Inflammatory macrophage treated with lipopolysaccharide for 1 hour (primary cell): Measurements from ENCODE around the gene DNAH6.
A peak's percentile ranks its signal among the peaks of the same experiment; 100 is the strongest.
"Not testable (repeated sequence)": the region's sequence is repeated elsewhere in the genome, so short reads cannot be mapped to it uniquely, and the experiment has no call there.

Source experiments
- DNase-seq, 2 donors: peaks; one replicate each; pipeline ENCODE4 v3.0.0-alpha.2; 2020 to 2022

Gene DNAH6

GRCh38 chr2:84516234-84516986, at the start of gene DNAH6:
DNAH6 (plus strand) TSS chr2:84516498; CDS start chr2:84517827, 1,329 bp downstream.
- DNase-seq = peak; percentile 82 to 88

- no peak for DNase-seq
These were observed 48.9 kb upstream of the DNAH6 start for GRCh38 chr2:84467389-84467788.

GRCh38 chr2:84472423-84472822, 43.9 kb upstream of the DNAH6 start:
- DNase-seq = not testable (repeated sequence)

- no peak for DNase-seq
These were observed 43.3 kb upstream of the DNAH6 start for GRCh38 chr2:84472856-84473565.

GRCh38 chr2:84474176-84474575, 42.1 kb upstream of the DNAH6 start:
- DNase-seq = no peak

- DNase-seq = no peak
These were observed 38.4 kb upstream of the DNAH6 start for GRCh38 chr2:84477886-84478285.

- DNase-seq = no peak
These were observed 37.4 kb upstream of the DNAH6 start for GRCh38 chr2:84478867-84479266.

GRCh38 chr2:84481702-84482101, 34.6 kb upstream of the DNAH6 start:
- DNase-seq = no peak

GRCh38 chr2:84482603-84483002, 33.7 kb upstream of the DNAH6 start:
- no peak for DNase-seq

GRCh38 chr2:84483320-84483719, 33.0 kb upstream of the DNAH6 start:
- DNase-seq = no peak

GRCh38 chr2:84486441-84487115, 29.7 kb upstream of the DNAH6 start:
- no peak for DNase-seq

GRCh38 chr2:84487298-84487996, 28.9 kb upstream of the DNAH6 start:
- DNase-seq = no peak

GRCh38 chr2:84491256-84491655, 25.0 kb upstream of the DNAH6 start:
- DNase-seq = no peak

- DNase-seq = no peak
These were observed 24.6 kb upstream of the DNAH6 start for GRCh38 chr2:84491741-84492140.

GRCh38 chr2:84492571-84492970, 23.7 kb upstream of the DNAH6 start:
- no peak for DNase-seq

- no peak for DNase-seq
These were observed 22.8 kb upstream of the DNAH6 start for GRCh38 chr2:84493514-84493913.

GRCh38 chr2:84494070-84494469, 22.2 kb upstream of the DNAH6 start:
- no peak for DNase-seq

GRCh38 chr2:84495539-84496146, 20.7 kb upstream of the DNAH6 start:
- peak; percentile 44 to 70 for DNase-seq

GRCh38 chr2:84496386-84496785, 19.9 kb upstream of the DNAH6 start:
- DNase-seq = no peak

GRCh38 chr2:84497285-84497684, 19.0 kb upstream of the DNAH6 start:
- DNase-seq = no peak

GRCh38 chr2:84498150-84498799, 18.0 kb upstream of the DNAH6 start:
- no peak for DNase-seq

GRCh38 chr2:84511024-84511423, 5.3 kb upstream of the DNAH6 start:
- not testable (repeated sequence) for DNase-seq
